Keratinocyte (primary cell): ENCODE data around the gene PCDHA11. TPM values are rescaled to one million over a fixed set of nuclear protein-coding genes. Genes with fewer than 3 reads are reported as not detected.

Experiments
- DNase-seq: peaks from one replicate; pipeline ENCODE4 v3.0.0-alpha.2; 2011; ENCODE audit warnings: low read depth, missing footprints, low spot score
- FAIRE-seq: peaks from 2 replicates; lab custom pipeline; 2011; peaks lifted over from hg19 to GRCh38; lab: Jason Lieb, UNC
- H2AFZ ChIP-seq: 2 replicates; pipeline ENCODE4 v1.6.0; 2012; ENCODE audit warnings: low read length, control low read depth, inconsistent platforms; ENCODE audit not compliant: control insufficient read depth
- H3K27ac ChIP-seq: 2 replicates; pipeline ENCODE4 v1.5.1; 2011; ENCODE audit warnings: low read length; ENCODE audit not compliant: control insufficient read depth, insufficient read depth
- H3K27me3 ChIP-seq: 3 replicates; pipeline ENCODE4 v1.6.0; 2011; ENCODE audit warnings: low read length; ENCODE audit not compliant: control insufficient read depth, insufficient read depth; ENCODE audit errors: extremely low read depth
- H3K36me3 ChIP-seq, 2 experiments: 2 replicates in 1 of 2; 3 replicates in 1 of 2; pipeline ENCODE4 v1.5.1; 2011; ENCODE audit warnings: low read length in 2 of 2, mild to moderate bottlenecking in 1 of 2; ENCODE audit not compliant: control insufficient read depth in 2 of 2, insufficient read depth in 2 of 2; ENCODE audit errors: extremely low read depth in 1 of 2
- H3K4me1 ChIP-seq: 3 replicates; pipeline ENCODE4 v1.5.1; 2011; ENCODE audit warnings: low read length; ENCODE audit not compliant: control insufficient read depth, insufficient read depth; ENCODE audit errors: extremely low read depth
- H3K4me2 ChIP-seq: 3 replicates; pipeline ENCODE4 v1.6.0; 2011; ENCODE audit warnings: low read depth, low read length; ENCODE audit not compliant: control insufficient read depth, insufficient read depth; ENCODE audit errors: extremely low read depth
- H3K4me3 ChIP-seq, 3 experiments: fragments of 200-600 bp in 1 of 3; sonication (generic) in 1 of 3; 2 replicates in 2 of 3; 3 replicates in 1 of 3; pipeline ENCODE4 v1.5.1; 2011 to 2016; ENCODE audit warnings: low read length in 3 of 3, mild to moderate bottlenecking in 3 of 3, control low read depth in 2 of 3, inconsistent platforms in 1 of 3, low read depth in 1 of 3, mixed read lengths in 1 of 3, mixed run types in 1 of 3, moderate library complexity in 1 of 3; ENCODE audit not compliant: control insufficient read depth in 2 of 3, insufficient read depth in 2 of 3; ENCODE audit errors: extremely low read depth in 1 of 3
- H3K79me2 ChIP-seq: 2 replicates; pipeline ENCODE4 v1.6.0; 2012; ENCODE audit warnings: low read length; ENCODE audit not compliant: control insufficient read depth, insufficient read depth
- H3K9ac ChIP-seq: 3 replicates; pipeline ENCODE4 v1.6.0; 2011; ENCODE audit warnings: low read length; ENCODE audit not compliant: control insufficient read depth, insufficient read depth; ENCODE audit errors: extremely low read depth
- H3K9me1 ChIP-seq: 3 replicates; pipeline ENCODE4 v1.6.0; 2011; ENCODE audit warnings: low read length; ENCODE audit not compliant: control insufficient read depth, insufficient read depth; ENCODE audit errors: extremely low read depth
- H3K9me3 ChIP-seq: 2 replicates; pipeline ENCODE4 v1.5.1; 2012; ENCODE audit warnings: low read depth, low read length; ENCODE audit not compliant: control insufficient read depth
- H4K20me1 ChIP-seq: 3 replicates; pipeline ENCODE4 v1.6.0; 2011; ENCODE audit warnings: low read length; ENCODE audit not compliant: control insufficient read depth, insufficient read depth; ENCODE audit errors: extremely low read depth
- CTCF ChIP-seq, 3 experiments: IDR thresholded peaks in 1 of 3; conservative IDR thresholded peaks in 1 of 3; optimal IDR thresholded peaks in 1 of 3; 2 replicates in 2 of 3; 3 replicates in 1 of 3; pipeline versions ENCODE3 to v1.5.1; 2011; ENCODE audit warnings: low read length in 3 of 3, mild to moderate bottlenecking in 3 of 3, moderate library complexity in 2 of 3, control low read depth in 1 of 3, inconsistent platforms in 1 of 3; ENCODE audit not compliant: insufficient read depth in 2 of 3; ENCODE audit errors: extremely low read depth in 1 of 3
- EZH2 ChIP-seq: IDR thresholded peaks from one replicate; pipeline ENCODE4 v1.6.1; 2012; ENCODE audit warnings: inconsistent platforms, mild to moderate bottlenecking, low read length, moderate library complexity
- dilution Hi-C: fragments of 300-500 bp; cut with MboI; formaldehyde crosslinking; loops from one replicate; pipeline ENCODE4 v1.7.0; 2020; ENCODE audit warnings: low sequenced_read_pairs; ENCODE audit not compliant: extremely low pct_ligation_motif_present
- polyA plus RNA-seq, 5 experiments: library from polyadenylated mRNA; depleted of rRNA in 3 of 5; stranded (reverse) in 3 of 5; stranded (forward) in 1 of 5; unstranded in 1 of 5; fragments of >200 nt; gene quantifications; 1 replicate in 1 of 5; 2 replicates in 3 of 5; 3 replicates in 1 of 5; pipeline versions ENCODE4 v1.2.1 to v1.2.3, GENCODE V29; 2011 to 2012; ENCODE audit warnings: missing spikeins in 2 of 5, low read depth in 1 of 5, low replicate concordance in 1 of 5

Gene PCDHA11
- polyA plus RNA-seq, 1 donor (not counting 4 experiments of a cell fraction or from before 2014, with no cell fraction given): 0.28 TPM

GRCh38 chr5:140870221-140871201 lies 1.8 kb downstream of the PCDHA11 start:
- H3K9me3 ChIP-seq: peaks cover 13% of the 10 kb centered on the region
- no peak for DNase-seq
- no peak for TF ChIP-seq CTCF (optimal IDR thresholded peaks at IDR 0.05 in 1 of 3, IDR thresholded peaks at IDR 0.05 in 1 of 3, conservative IDR thresholded peaks at IDR 0.05 in 1 of 3; ENCODE audit: extremely low read depth in 1 of 3, insufficient read depth in 2 of 3, low read length in 3 of 3)
- H3K4me2 ChIP-seq: no peak overlapping the region
- FAIRE-seq: no peak
- no peaks in the 10 kb centered on the region for H3K4me1 ChIP-seq
- H3K9ac ChIP-seq: no peak overlapping the region
- dilution Hi-C loops: no loop called here
- H4K20me1 ChIP-seq: no peaks in the 10 kb centered on the region
- H3K4me3 ChIP-seq: no peak overlapping the region
- no peaks in the 10 kb centered on the region for H3K36me3 ChIP-seq
- no peaks in the 10 kb centered on the region for H3K27me3 ChIP-seq
- H3K79me2 ChIP-seq: no peaks in the 10 kb centered on the region
- no peak overlapping the region for H3K27ac ChIP-seq
- no peaks in the 10 kb centered on the region for H3K9me1 ChIP-seq
- H2AFZ ChIP-seq: no peak overlapping the region

GRCh38 chr5:140875085-140876065 lies 6.6 kb downstream of the PCDHA11 start, which contains the start of gene PCDHA12:
TSS of gene PCDHA12 (plus strand) at chr5:140875308. CDS start at chr5:140875473, 165 bp downstream.
- no peak within 1 kb of the TSS for H2AFZ ChIP-seq

More at GRCh38 chr5:140875085-140876065, 6.6 kb downstream of the PCDHA11 start, which contains the start of gene PCDHA12:
- Histone ChIP-seq H3K36me3 (no peaks in the 10 kb centered on the region), H3K79me2 (no peaks in the 10 kb centered on the region), H3K9me3 (peaks cover 19% of the 10 kb centered on the region), H3K4me2 (no peak within 1 kb of the TSS), H3K9ac (no peak within 1 kb of the TSS), H4K20me1 (no peaks in the 10 kb centered on the region), H3K4me3 (peak within 1 kb of the TSS in 1 of 3 experiments; percentile 13), H3K27ac (no peak within 1 kb of the TSS), H3K9me1 (no peaks in the 10 kb centered on the region), H3K4me1 (no peaks in the 10 kb centered on the region), H3K27me3 (no peaks in the 10 kb centered on the region)
- dilution Hi-C loops: no loop called here
- no peak for FAIRE-seq
- TF ChIP-seq EZH2 (no peak), CTCF (optimal IDR thresholded peaks at IDR 0.05 in 1 of 3, IDR thresholded peaks at IDR 0.05 in 1 of 3, conservative IDR thresholded peaks at IDR 0.05 in 1 of 3; ENCODE audit: extremely low read depth in 1 of 3, insufficient read depth in 2 of 3, low read length in 3 of 3) (no peak)
- DNase-seq: no peak
